Stomach smooth muscle (tissue), 2 donors: ENCODE results near the gene PTP4A2.
"Not testable (repeated sequence)": the region's sequence is repeated elsewhere in the genome, so short reads cannot be mapped to it uniquely, and the experiment has no call there.

Experiments used
- H3K27ac ChIP-seq: one replicate; pipeline ENCODE4 v1.7.0; 2013; ENCODE audit warnings: mild to moderate bottlenecking, low read length, inconsistent platforms
- H3K27me3 ChIP-seq, 2 donors: one replicate each; pipeline ENCODE4 v1.7.0; 2013; ENCODE audit warnings: low read length in 2 of 2; ENCODE audit not compliant: insufficient read depth in 2 of 2, control insufficient read depth in 1 of 2
- H3K36me3 ChIP-seq, 2 donors: one replicate each; pipeline ENCODE4 v1.7.0; 2013; ENCODE audit warnings: low read length in 2 of 2; ENCODE audit not compliant: control insufficient read depth in 2 of 2, insufficient read depth in 2 of 2
- H3K4me1 ChIP-seq: one replicate; pipeline ENCODE4 v1.7.0; 2013; ENCODE audit warnings: low read length; ENCODE audit not compliant: control insufficient read depth, insufficient read depth
- H3K4me3 ChIP-seq, 2 donors: one replicate each; pipeline ENCODE4 v1.7.0; 2013; ENCODE audit warnings: low read length in 2 of 2
- H3K9ac ChIP-seq, 2 donors: one replicate each; pipeline ENCODE4 v1.7.0; 2013; ENCODE audit warnings: low read length in 2 of 2, mild to moderate bottlenecking in 1 of 2
- H3K9me3 ChIP-seq, 2 donors: one replicate each; pipeline ENCODE4 v1.7.0; 2013; ENCODE audit warnings: low read length in 2 of 2; ENCODE audit not compliant: control insufficient read depth in 2 of 2
- donor health status: healthy.
- donor health status: Pancreatic carcinoma.

PTP4A2 gene

DNA sequence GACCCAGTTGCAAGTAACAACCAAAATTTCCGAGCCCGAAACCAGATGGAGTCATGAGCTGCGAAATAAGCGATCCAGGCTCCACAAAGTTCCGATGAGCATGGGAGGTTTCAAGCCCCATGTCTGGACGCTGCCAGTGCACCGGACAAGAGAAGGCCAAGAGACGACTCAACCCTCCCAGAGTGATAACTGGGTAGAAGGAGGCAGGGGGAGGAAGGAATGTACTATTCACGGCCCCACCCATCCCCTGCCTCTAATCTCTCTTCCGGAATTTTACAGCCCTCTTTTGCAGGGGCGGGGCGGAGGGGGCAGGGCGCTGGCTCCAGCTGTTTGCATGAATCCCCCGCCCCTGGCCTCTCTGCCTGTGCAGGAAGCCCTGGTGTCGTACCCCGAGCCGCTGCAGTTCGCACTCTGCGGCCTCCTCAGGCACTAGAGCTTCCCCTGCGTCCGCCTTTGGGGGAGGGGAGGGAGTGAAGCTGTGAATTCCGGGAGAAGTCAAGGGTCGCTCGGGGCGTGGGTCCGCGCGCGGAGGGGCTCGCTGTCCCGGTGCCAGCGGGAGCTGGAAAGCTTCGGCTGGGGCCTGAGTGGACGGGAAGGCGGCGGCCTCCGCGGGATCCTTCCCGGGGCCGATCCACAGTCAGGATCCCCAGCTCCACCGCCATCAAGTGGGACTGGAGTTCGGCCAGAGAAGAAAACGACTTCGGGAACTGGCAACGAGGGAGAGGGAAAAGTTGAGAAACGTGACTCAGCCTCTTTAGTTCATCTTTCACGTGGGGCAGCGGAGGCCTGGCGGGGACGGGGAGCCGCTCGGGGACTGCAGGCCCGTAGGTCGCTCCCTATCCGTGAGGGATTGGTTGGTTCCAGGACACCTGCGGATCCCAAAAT lies 6.3 kb upstream of the PTP4A2 start:
- Histone ChIP-seq H3K4me3 (peak overlapping the region; percentile 2 to 67), H3K4me1 (peaks cover 18% of the 10 kb centered on the region), H3K9ac (peak overlapping the region; percentile 52 to 80), H3K27ac (peak overlapping the region; percentile 98), H3K27me3 (no peaks in the 10 kb centered on the region), H3K36me3 (no peaks in the 10 kb centered on the region), H3K9me3 (no peaks in the 10 kb centered on the region)

DNA sequence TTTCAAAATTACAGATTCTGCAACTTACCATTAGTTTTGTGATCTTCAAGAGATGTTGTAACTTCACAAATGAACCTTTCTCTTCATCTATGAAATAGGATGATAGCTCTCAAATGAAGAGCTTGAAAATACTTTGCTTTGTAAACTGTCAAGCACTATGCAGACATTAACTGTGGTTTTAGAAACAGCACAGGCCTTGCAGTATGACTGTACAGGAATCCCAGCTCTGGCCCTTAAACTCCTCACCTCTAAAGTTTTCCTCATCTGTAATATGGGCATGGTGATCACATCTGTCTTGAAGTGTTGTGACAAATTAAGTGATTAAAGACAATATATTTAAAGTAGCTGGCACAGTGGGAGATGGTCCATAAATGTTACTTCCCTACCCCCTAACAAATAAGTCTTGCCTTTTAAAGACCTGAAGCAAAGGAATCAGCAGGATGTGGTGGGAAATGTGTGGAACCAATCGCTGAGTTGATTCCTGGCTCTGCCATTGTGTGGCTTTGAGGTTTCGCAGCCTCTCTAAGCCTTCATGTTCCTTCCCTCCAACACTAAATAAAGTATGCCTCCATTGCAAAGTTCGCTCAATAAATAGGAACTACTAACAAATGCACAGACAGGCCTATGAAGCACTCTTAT lies 5.5 kb upstream of the PTP4A2 start:
- Histone ChIP-seq H3K4me3 (peak overlapping the region in 1 of 2 donors; percentile 67), H3K4me1 (peaks cover 21% of the 10 kb centered on the region), H3K9me3 (no peaks in the 10 kb centered on the region), H3K36me3 (no peaks in the 10 kb centered on the region), H3K27ac (peak overlapping the region; percentile 98), H3K27me3 (no peaks in the 10 kb centered on the region), H3K9ac (no peak overlapping the region)

DNA sequence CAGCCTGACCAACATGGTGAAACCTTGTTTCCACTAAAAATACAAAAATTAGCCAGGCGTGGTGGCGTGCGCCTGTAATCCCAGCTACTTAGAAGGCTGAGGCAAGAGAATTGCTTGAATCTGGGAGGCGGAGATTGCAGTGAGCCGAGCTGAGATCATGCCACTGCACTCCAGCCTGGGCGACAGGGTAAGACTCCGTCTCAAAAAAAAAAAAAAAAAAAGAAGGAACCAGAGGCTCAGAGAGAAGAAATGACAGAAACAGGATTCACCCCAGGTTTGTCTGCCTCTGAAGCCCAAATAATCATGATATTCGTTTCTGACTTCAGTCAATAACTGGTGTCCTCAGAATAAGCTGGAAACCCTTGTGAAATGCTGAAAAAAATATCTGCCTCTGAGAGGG lies 3.9 kb upstream of the PTP4A2 start:
- peaks cover 23% of the 10 kb centered on the region for H3K4me1 ChIP-seq
- peak overlapping the region in 1 of 2 donors; percentile 28 for H3K9ac ChIP-seq
- H3K27ac ChIP-seq: peak overlapping the region; percentile 71
- not testable (repeated sequence) for H3K4me3 ChIP-seq, H3K36me3 ChIP-seq, H3K27me3 ChIP-seq, H3K9me3 ChIP-seq

DNA sequence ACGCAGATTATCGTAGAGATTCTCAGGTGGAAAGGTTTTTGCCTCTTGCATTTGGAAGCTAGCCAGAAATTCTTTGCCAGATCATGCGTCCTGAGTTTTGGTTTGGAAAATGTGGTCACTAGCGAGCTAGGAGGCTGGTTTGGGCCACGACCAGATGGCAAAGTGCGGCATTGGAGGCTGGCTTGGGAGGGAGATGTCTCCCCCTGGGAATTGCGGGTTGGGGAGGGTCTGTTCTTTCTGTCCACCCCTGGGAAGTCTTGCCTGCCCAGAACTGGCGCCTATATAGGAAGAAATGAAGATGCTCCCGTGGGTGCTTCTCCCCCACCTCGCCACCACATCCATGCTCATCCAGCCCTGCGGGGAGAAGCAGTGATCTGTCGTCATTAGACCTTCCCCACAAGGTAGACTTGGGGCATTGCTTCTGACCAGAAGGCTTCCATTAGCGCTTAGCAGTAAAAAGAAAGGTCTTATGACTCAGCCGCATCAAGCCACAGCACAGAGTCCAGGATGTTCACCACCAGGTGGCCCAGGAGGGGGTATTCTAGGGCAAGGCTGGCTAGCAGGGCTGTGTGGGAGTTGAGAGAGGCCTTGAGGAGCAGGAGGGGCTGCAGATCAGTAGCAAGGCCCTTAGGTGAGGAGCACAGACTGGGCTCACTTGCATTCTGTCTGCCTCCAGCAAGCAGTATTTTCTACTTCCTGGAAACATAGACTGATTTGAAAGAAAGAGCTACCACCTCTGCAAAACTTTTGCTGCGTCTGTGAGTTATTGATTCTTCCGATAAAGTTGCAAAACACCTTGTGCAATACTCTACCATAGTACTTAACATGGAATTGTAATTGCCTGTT lies 1.5 kb upstream of the PTP4A2 start:
- Histone ChIP-seq H3K4me1 (peaks cover 26% of the 10 kb centered on the region), H3K36me3 (no peaks in the 10 kb centered on the region), H3K4me3 (no peak overlapping the region), H3K27ac (peak overlapping the region; percentile 37), H3K27me3 (no peaks in the 10 kb centered on the region), H3K9ac (no peak overlapping the region), H3K9me3 (no peaks in the 10 kb centered on the region)

DNA sequence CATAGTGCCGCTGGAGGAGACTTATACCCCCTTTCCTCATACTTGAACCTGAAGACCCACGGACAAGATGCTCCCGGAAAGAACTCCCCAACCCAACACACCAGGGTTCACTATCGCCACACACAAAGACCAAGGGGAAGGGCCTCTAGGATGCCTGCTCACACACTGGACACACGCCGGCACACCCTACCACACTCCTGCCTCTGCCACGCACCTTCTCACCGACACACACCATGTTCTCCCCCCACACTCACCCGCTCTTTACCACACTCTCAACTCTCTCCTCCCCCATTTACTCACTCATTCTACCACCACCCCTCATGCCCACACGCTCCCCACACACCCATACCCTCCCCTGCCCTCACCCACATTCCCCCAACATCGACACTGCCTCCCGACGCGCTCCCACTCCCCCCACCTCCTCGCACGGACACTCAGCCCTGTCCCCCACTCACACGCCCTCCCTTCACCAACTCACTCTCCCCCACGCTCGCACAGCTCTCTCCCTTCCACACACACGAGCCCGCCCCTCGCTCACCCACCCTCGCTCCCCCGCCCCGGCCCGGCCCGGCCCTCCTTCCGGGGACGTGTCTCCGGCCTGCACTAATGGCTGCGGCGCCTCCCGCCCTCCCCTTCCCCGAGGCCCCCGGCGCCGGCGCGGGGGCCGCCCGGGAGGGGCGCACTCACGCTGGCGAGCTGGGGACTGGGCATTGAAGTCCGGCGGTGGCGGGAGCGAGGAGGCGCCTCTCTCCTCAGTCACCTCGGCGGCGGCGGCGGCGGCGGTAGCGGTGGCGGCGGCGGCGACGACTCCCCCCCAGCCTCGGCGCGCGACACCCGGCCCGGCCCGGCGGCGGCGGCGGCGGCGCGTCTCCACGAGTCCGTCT lies 626 bp downstream of the PTP4A2 start:
- Histone ChIP-seq H3K9me3 (no peaks in the 10 kb centered on the region), H3K27me3 (no peaks in the 10 kb centered on the region), H3K4me1 (peaks cover 27% of the 10 kb centered on the region), H3K9ac (peak overlapping the region; percentile 90 to 94), H3K36me3 (no peaks in the 10 kb centered on the region), H3K4me3 (peak overlapping the region; percentile 85 to 93), H3K27ac (peak overlapping the region; percentile 70)

DNA sequence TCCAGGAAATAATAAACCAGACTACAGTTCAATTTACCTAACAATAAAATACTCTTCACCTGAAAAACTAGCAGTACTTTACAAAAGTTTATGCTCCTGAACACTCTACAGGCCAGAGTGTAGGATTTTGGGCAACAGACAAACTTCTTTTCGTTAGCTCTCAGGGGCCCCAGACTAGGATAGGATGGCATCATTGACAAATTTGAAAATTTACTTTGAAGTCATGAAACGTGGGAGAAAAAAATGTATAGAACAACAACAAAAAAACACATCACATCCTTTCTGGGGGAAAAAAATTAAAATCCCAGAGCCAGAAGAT lies 1.2 kb downstream of the PTP4A2 start:
- Histone ChIP-seq H3K27me3 (no peaks in the 10 kb centered on the region), H3K9ac (peak overlapping the region; percentile 90 to 94), H3K4me1 (peaks cover 26% of the 10 kb centered on the region), H3K36me3 (no peaks in the 10 kb centered on the region), H3K4me3 (peak overlapping the region; percentile 85 to 93), H3K9me3 (no peaks in the 10 kb centered on the region), H3K27ac (no peak overlapping the region)

DNA sequence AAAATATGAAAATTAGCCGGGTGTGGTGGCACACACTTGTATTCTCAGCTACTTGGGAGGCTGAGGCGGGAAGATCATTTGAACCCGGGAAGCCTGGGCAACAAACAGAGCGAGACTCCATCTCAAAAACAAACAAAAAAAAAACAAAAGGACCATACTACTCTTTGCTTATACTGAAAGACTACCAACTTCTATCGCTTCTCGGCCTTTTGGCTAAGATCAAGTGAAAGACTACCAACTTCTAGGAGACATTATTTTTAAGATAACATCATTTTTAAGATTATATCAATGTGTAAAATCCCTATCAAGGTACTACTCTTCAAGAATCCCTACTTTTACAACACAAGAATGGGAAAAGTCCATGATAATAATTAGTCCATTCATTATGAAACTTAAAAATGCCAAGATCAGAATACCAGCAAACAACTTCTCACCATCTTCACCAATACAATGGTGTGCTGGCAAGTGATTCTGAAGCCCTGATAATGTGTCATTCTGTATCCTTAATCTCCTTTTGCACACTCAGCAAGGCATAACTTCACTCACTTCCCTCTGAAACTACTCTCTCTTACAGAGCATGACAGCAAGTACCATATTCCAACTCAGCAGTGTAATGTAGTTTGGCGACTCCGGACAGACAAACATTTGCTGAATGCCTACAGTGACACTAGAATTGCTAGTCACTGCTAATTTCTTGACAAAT lies 1.7 kb downstream of the PTP4A2 start:
- H3K9ac ChIP-seq: peak overlapping the region; percentile 90 to 94
- no peaks in the 10 kb centered on the region for H3K36me3 ChIP-seq
- peaks cover 26% of the 10 kb centered on the region for H3K4me1 ChIP-seq
- no peaks in the 10 kb centered on the region for H3K27me3 ChIP-seq
- peak overlapping the region; percentile 85 to 93 for H3K4me3 ChIP-seq
- H3K27ac ChIP-seq: no peak overlapping the region
- H3K9me3 ChIP-seq: no peaks in the 10 kb centered on the region

DNA sequence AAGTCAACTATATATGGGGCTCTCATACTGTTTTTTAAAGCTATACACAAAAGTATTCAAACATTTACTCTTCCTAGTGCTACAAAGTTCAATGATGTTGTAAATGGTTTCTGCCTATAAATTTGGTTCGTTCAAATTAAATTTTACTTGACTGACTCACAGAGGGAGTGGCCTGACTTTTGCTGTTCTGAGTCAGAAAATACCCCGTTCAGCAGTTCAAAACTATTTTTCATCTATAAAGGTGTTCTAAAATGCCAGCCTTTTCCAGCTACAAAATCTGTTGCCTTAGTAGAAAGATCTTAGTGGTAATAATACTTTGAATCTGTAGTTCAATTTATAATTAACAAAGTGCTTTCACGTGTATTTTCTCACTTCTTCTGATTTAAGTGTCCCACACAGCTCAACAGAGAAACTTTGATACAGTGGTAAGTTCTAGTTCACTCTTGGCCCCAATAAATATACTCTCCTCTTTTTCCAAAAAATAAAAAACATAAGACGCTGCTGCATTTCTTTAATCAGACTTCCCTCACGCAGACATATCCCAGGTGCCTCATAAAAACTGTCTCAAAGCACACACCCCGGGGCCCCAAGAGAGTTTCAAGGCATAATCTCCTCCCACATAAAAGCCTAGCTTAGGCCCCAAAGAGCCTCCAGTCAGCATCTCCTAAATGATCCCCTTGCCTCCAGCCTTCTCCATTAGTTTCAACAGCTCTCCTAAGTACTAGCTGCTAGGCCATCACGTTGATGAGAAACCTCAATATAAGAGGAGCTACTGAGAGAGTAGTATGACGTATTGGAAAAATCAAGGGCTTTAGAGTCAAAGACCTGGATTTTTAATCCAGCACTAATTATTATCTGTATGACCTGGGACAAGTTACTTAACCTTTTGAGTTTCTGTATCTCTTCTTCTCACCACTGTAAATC lies 3.2 kb downstream of the PTP4A2 start:
- no peaks in the 10 kb centered on the region for H3K36me3 ChIP-seq
- peak overlapping the region; percentile 22 to 47 for H3K4me3 ChIP-seq
- H3K27ac ChIP-seq: peak overlapping the region; percentile 31
- H3K4me1 ChIP-seq: peaks cover 29% of the 10 kb centered on the region
- H3K9me3 ChIP-seq: no peaks in the 10 kb centered on the region
- peak overlapping the region in 1 of 2 donors; percentile 14 for H3K9ac ChIP-seq
- no peaks in the 10 kb centered on the region for H3K27me3 ChIP-seq
